ENCODE data around the gene SLIT1.

The SLIT1 gene

GRCh38 chr10:97089209-97089870 lies 96.4 kb downstream of the SLIT1 start:
- no peak overlapping the region for H2BK5ac ChIP-seq (ENCODE audit: low read depth, low read length, poor library complexity, severe bottlenecking)
- H3K9ac ChIP-seq (ENCODE audit: low read length): no peak overlapping the region
- no peak overlapping the region for H3K27ac ChIP-seq (ENCODE audit: low read length, poor library complexity, severe bottlenecking)
- H3K23ac ChIP-seq (ENCODE audit: low read length in 2 of 2): no peak overlapping the region
- 53% methylated on average over 15 of the region's 15 CpGs for WGBS
- H2AK5ac ChIP-seq (ENCODE audit: low read length, severe bottlenecking): no peak overlapping the region
- H3K9me3 ChIP-seq (ENCODE audit: control insufficient read depth, low read length): peaks cover 8% of the 10 kb centered on the region
- DNase-seq: no peak
- H3K14ac ChIP-seq (ENCODE audit: low read length in 2 of 2): no peak overlapping the region
- no peak overlapping the region for H3K4ac ChIP-seq (ENCODE audit: low read depth in 1 of 2, low read length in 2 of 2)
- no peak overlapping the region for H2BK12ac ChIP-seq (ENCODE audit: low read length in 2 of 2)
- no peak overlapping the region for H2BK15ac ChIP-seq (ENCODE audit: low read depth, poor library complexity, severe bottlenecking)
- no peaks in the 10 kb centered on the region for H3K36me3 ChIP-seq (ENCODE audit: control insufficient read depth in 1 of 2, insufficient read depth in 2 of 2, low read depth in 1 of 2, low read length in 2 of 2)
- no peak overlapping the region for H4K91ac ChIP-seq (ENCODE audit: low read length)
- H3K18ac ChIP-seq (ENCODE audit: low read depth in 1 of 2, low read length in 2 of 2): no peak overlapping the region
- H2BK120ac ChIP-seq (ENCODE audit: low read depth, low read length): no peak overlapping the region
- no peak overlapping the region for H3K4me3 ChIP-seq (ENCODE audit: insufficient read depth in 1 of 2, low read depth in 1 of 2, low read length in 2 of 2)
- no peaks in the 10 kb centered on the region for H3K4me1 ChIP-seq (ENCODE audit: control insufficient read depth, insufficient read depth, low read depth, low read length)
- no peak overlapping the region for H4K8ac ChIP-seq (ENCODE audit: low read length)
- H2AFZ ChIP-seq (ENCODE audit: low read depth, low read length): no peak overlapping the region
- H3K27me3 ChIP-seq (ENCODE audit: control insufficient read depth in 1 of 2, insufficient read depth in 1 of 2, low read length in 2 of 2): peaks cover 72 to 78% of the 10 kb centered on the region in 2 experiments
- no peaks in the 10 kb centered on the region for H3K79me1 ChIP-seq (replicated peaks; ENCODE audit: low read length, poor library complexity, severe bottlenecking)
- H3K4me2 ChIP-seq (ENCODE audit: low read length, poor library complexity, severe bottlenecking): no peak overlapping the region

GRCh38 chr10:97087296-97087695 lies 98.5 kb downstream of the SLIT1 start:
- H3K18ac ChIP-seq (ENCODE audit: low read depth in 1 of 2, low read length in 2 of 2): no peak overlapping the region
- H4K8ac ChIP-seq (ENCODE audit: low read length): no peak overlapping the region
- H2BK12ac ChIP-seq (ENCODE audit: low read length in 2 of 2): no peak overlapping the region
- no peaks in the 10 kb centered on the region for H3K36me3 ChIP-seq (ENCODE audit: control insufficient read depth in 1 of 2, insufficient read depth in 2 of 2, low read depth in 1 of 2, low read length in 2 of 2)
- no peaks in the 10 kb centered on the region for H3K9me3 ChIP-seq (ENCODE audit: control insufficient read depth, low read length)
- no peak for DNase-seq
- H3K27me3 ChIP-seq (ENCODE audit: control insufficient read depth in 1 of 2, insufficient read depth in 1 of 2, low read length in 2 of 2): peaks cover 62 to 71% of the 10 kb centered on the region in 2 experiments
- H3K4me3 ChIP-seq (ENCODE audit: insufficient read depth in 1 of 2, low read depth in 1 of 2, low read length in 2 of 2): no peak overlapping the region
- no peak overlapping the region for H3K4ac ChIP-seq (ENCODE audit: low read depth in 1 of 2, low read length in 2 of 2)
- H3K79me1 ChIP-seq (replicated peaks; ENCODE audit: low read length, poor library complexity, severe bottlenecking): no peaks in the 10 kb centered on the region
- no peak overlapping the region for H4K91ac ChIP-seq (ENCODE audit: low read length)
- no peak overlapping the region for H3K27ac ChIP-seq (ENCODE audit: low read length, poor library complexity, severe bottlenecking)
- H2AK5ac ChIP-seq (ENCODE audit: low read length, severe bottlenecking): no peak overlapping the region
- H2BK15ac ChIP-seq (ENCODE audit: low read depth, poor library complexity, severe bottlenecking): no peak overlapping the region
- no peak overlapping the region for H2BK5ac ChIP-seq (ENCODE audit: low read depth, low read length, poor library complexity, severe bottlenecking)
- peak overlapping the region in 1 of 2 experiments; percentile 5 for H3K23ac ChIP-seq (ENCODE audit: low read length in 2 of 2)
- H3K4me1 ChIP-seq (ENCODE audit: control insufficient read depth, insufficient read depth, low read depth, low read length): no peaks in the 10 kb centered on the region
- H3K9ac ChIP-seq (ENCODE audit: low read length): no peak overlapping the region
- no peak overlapping the region for H2BK120ac ChIP-seq (ENCODE audit: low read depth, low read length)
- H3K4me2 ChIP-seq (ENCODE audit: low read length, poor library complexity, severe bottlenecking): no peak overlapping the region
- WGBS: 56% methylated on average over 9 of the region's 9 CpGs
- H2AFZ ChIP-seq (ENCODE audit: low read depth, low read length): no peak overlapping the region
- peak overlapping the region in 1 of 2 experiments; percentile 20 for H3K14ac ChIP-seq (ENCODE audit: low read length in 2 of 2)

- Histone ChIP-seq H2AFZ (ENCODE audit: low read depth, low read length) (no peak overlapping the region), H4K91ac (ENCODE audit: low read length) (no peak overlapping the region), H3K4me1 (ENCODE audit: control insufficient read depth, insufficient read depth, low read depth, low read length) (no peaks in the 10 kb centered on the region), H3K79me1 (replicated peaks; ENCODE audit: low read length, poor library complexity, severe bottlenecking) (no peaks in the 10 kb centered on the region), H2AK5ac (ENCODE audit: low read length, severe bottlenecking) (no peak overlapping the region), H3K23ac (ENCODE audit: low read length in 2 of 2) (no peak overlapping the region), H4K8ac (ENCODE audit: low read length) (no peak overlapping the region), H2BK12ac (ENCODE audit: low read length in 2 of 2) (no peak overlapping the region), H2BK5ac (ENCODE audit: low read depth, low read length, poor library complexity, severe bottlenecking) (no peak overlapping the region), H2BK15ac (ENCODE audit: low read depth, poor library complexity, severe bottlenecking) (no peak overlapping the region), H3K36me3 (ENCODE audit: control insufficient read depth in 1 of 2, insufficient read depth in 2 of 2, low read depth in 1 of 2, low read length in 2 of 2) (no peaks in the 10 kb centered on the region), H3K18ac (ENCODE audit: low read depth in 1 of 2, low read length in 2 of 2) (no peak overlapping the region), H3K4me2 (ENCODE audit: low read length, poor library complexity, severe bottlenecking) (no peak overlapping the region), H2BK120ac (ENCODE audit: low read depth, low read length) (no peak overlapping the region), H3K4ac (ENCODE audit: low read depth in 1 of 2, low read length in 2 of 2) (no peak overlapping the region), H3K9me3 (ENCODE audit: control insufficient read depth, low read length) (no peaks in the 10 kb centered on the region), H3K27ac (ENCODE audit: low read length, poor library complexity, severe bottlenecking) (no peak overlapping the region), H3K14ac (ENCODE audit: low read length in 2 of 2) (no peak overlapping the region), H3K4me3 (ENCODE audit: insufficient read depth in 1 of 2, low read depth in 1 of 2, low read length in 2 of 2) (no peak overlapping the region), H3K27me3 (ENCODE audit: control insufficient read depth in 1 of 2, insufficient read depth in 1 of 2, low read length in 2 of 2) (peaks cover 59 to 70% of the 10 kb centered on the region in 2 experiments), H3K9ac (ENCODE audit: low read length) (no peak overlapping the region)
- no peak for DNase-seq
- no CpG with 5 or more reads among the region's 1 CpG for WGBS
Observed at GRCh38 chr10:97086530-97086929, 99.2 kb downstream of the SLIT1 start.

- Histone ChIP-seq H3K4me1 (ENCODE audit: control insufficient read depth, insufficient read depth, low read depth, low read length) (no peaks in the 10 kb centered on the region), H4K91ac (ENCODE audit: low read length) (no peak overlapping the region), H3K27ac (ENCODE audit: low read length, poor library complexity, severe bottlenecking) (no peak overlapping the region), H3K9me3 (ENCODE audit: control insufficient read depth, low read length) (no peaks in the 10 kb centered on the region), H2BK12ac (ENCODE audit: low read length in 2 of 2) (no peak overlapping the region), H2AFZ (ENCODE audit: low read depth, low read length) (no peak overlapping the region), H2BK120ac (ENCODE audit: low read depth, low read length) (no peak overlapping the region), H3K4me3 (ENCODE audit: insufficient read depth in 1 of 2, low read depth in 1 of 2, low read length in 2 of 2) (no peak overlapping the region), H3K18ac (ENCODE audit: low read depth in 1 of 2, low read length in 2 of 2) (no peak overlapping the region), H3K23ac (ENCODE audit: low read length in 2 of 2) (no peak overlapping the region), H2AK5ac (ENCODE audit: low read length, severe bottlenecking) (no peak overlapping the region), H2BK5ac (ENCODE audit: low read depth, low read length, poor library complexity, severe bottlenecking) (no peak overlapping the region), H2BK15ac (ENCODE audit: low read depth, poor library complexity, severe bottlenecking) (no peak overlapping the region), H3K4ac (ENCODE audit: low read depth in 1 of 2, low read length in 2 of 2) (no peak overlapping the region), H3K14ac (ENCODE audit: low read length in 2 of 2) (no peak overlapping the region), H3K36me3 (ENCODE audit: control insufficient read depth in 1 of 2, insufficient read depth in 2 of 2, low read depth in 1 of 2, low read length in 2 of 2) (no peaks in the 10 kb centered on the region), H3K79me1 (replicated peaks; ENCODE audit: low read length, poor library complexity, severe bottlenecking) (no peaks in the 10 kb centered on the region), H4K8ac (ENCODE audit: low read length) (no peak overlapping the region), H3K4me2 (ENCODE audit: low read length, poor library complexity, severe bottlenecking) (no peak overlapping the region), H3K27me3 (ENCODE audit: control insufficient read depth in 1 of 2, insufficient read depth in 1 of 2, low read length in 2 of 2) (peaks cover 61 to 67% of the 10 kb centered on the region in 2 experiments), H3K9ac (ENCODE audit: low read length) (no peak overlapping the region)
- WGBS: 77% methylated on average over 7 of the region's 9 CpGs
- no peak for DNase-seq
Observed at GRCh38 chr10:97083228-97083829, 102.4 kb downstream of the SLIT1 start.

Data from mesenchymal stem cell (in vitro differentiated cells and primary cell).